Effector CD8-positive, alpha-beta T cell (primary cell): ENCODE results near the gene BEST1.
A peak's percentile ranks its signal among the peaks of the same experiment; 100 is the strongest.
"Not testable (repeated sequence)": the region's sequence is repeated elsewhere in the genome, so short reads cannot be mapped to it uniquely, and the experiment has no call there.

Experiments
- DNase-seq: peaks from one replicate; lab custom pipeline; 2025; lab: John Stamatoyannopoulos, UW

The BEST1 gene

DNA sequence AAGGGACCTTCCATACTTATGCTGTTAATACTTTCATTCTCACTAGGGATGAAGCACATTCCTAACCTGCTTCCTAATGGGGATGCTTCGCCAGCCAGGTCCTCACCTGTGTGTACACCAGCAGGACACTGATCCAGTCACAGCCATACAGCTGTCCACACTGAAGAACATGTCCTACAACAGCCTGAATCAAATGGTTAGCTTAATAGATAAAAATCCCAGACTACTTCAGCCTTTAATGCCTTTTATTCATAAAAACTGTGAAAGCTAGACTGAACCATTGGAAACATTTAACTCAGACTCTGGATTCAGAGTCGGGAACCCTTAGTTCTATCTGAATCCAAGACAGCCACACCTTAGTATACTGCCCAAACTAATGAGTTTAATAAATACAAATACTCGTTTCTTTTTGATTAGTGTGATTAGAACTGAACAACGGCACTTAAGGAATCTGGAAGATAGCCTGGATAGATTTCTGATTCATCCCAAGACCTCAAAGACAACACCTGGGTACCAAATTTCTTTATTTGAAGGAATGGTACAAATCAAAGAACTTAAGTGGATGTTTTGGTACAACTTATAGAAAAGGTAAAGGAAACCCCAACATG lies 14.0 kb downstream of the BEST1 start:
- no peak for DNase-seq

- not testable (repeated sequence) for DNase-seq
Measured at GRCh38 chr11:61964666-61965271, 14.6 kb downstream of the BEST1 start.

GRCh38 chr11:61966734-61967115 lies 16.6 kb downstream of the BEST1 start:
- no peak for DNase-seq

DNA sequence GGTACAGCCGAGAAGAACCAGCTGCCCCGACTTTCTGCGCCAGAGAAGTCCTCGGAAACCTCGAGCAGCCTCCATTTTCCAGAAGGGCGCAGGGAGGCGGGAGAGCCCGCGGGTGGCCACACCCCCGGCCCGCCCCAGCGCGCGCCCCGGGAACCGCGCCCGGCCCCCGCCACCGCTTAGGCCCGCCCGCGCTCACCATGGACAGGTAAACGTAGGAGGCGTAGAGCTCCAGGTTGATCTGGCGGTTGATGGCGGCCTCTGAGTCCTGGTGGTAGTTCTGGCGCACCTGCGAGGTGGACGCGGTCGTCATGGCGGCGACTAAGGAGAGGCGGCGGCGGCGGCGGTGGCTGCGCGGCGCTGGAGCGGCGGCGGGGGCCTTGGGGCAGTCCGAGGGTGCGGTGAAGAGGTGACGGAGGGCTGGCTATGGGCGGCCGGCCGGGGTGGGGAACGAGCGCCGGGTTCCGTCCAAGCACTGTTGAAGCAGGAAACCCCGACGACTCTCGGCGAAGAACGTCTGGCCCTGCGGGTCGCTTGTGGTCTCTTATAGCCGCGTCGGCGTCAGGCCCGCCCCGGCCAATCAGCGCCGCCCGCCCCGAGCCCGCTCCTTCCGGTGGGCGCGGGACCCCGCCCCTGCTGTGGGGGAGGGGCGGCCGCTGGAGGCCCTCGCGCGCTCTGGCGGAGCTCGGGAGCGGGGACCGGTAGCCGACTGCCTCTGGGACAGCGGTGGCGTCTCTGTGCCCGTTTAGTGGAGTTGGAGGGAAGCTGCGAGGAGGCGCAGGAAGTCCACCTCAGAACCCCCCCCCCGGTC lies 17.2 kb downstream of the BEST1 start, which contains the start of gene FTH1:
FTH1 (minus strand) TSS at position 519 of the 808 bp plus-strand sequence; CDS start at position 310, 209 bp downstream.
- DNase-seq: peak; percentile 83

- DNase-seq: peak; percentile 21
Measured at GRCh38 chr11:61967924-61968757, 18.0 kb downstream of the BEST1 start.

DNA sequence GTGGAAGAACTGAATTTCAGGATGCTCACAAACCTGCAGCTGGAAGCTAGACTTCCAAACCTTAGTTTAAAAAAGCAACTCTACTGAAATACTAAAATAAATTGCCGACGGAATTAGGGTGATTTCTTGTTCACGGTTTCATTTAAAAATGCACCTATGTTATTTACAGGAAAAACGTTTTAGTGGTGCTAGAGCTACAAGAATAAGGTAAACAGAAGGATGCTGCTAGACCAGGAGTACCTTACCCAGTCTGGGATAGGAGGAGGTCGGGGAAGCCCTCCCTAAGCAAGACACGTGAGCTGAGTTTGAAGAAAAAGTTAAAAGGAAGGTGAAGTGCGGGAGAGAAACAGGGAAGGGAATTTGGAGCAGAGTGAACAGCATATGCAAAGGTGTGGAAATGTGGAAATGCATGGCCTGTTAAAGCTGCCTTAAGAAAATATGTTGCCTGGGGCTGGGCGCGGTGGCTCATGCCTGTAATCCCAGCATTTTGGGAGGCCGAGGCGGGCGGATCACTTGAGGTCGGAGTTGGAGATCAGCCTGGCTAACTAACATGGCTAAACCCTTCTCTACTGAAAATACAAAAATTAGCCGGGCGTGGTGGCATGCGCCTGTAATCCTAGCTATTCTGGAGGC lies 18.7 kb downstream of the BEST1 start:
- DNase-seq: no peak

DNA sequence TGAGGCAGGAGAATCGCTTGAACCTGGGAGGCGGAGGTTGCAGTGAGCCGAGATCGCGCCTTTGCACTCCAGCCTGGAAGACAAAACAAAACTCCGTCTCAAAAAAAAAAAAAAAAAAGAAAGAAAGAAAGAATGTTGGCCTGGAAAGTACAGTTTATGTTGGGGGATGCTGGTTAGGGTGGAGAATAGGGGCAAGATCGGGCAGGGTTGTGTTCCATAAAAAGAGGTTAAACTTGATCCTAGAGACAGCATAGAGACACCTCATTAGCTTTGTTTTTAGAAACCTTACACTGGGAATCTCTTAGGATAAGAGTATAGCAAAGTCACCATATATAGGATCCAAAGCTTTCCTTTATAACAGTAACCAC lies 19.2 kb downstream of the BEST1 start:
- DNase-seq: no peak

DNA sequence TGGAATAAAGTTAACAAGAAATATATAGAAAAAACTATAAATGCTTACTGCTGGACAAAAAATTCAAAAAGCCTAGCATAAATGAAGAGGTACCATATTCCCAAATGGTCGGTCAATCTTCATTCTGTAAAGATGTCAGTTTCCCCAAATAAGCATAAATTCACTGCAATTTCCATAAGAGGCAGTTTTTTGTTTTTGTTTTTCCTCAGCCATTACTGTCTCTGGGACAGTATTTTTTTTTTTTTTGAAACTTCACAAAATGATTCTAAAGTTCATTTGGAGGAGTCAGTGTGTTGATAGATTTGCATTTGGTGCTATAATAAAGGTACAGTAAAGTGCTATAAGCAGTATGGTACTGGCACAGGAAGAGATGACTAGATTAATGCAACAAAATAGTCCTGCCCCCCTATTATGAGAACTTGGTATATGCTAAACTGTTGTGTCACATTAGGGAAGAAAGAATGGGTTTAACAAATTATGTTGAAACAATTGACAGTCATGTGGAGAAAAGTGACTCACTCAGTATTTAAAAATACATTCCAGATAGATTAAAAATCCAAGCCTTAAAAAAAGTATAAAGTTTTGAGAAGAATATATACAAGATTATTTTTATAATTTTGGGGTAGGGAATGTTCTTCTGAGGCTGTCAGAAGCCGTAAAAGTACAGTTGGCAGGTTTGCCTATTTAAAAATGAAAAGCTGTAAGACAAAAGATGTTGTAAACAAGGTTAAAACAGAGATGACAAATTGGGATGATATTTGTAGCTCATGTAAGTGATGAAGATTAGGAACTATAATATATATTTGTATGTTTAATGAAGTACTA lies 19.9 kb downstream of the BEST1 start:
- DNase-seq: no peak

GRCh38 chr11:61971248-61972111 lies 21.3 kb downstream of the BEST1 start:
- no peak for DNase-seq

DNA sequence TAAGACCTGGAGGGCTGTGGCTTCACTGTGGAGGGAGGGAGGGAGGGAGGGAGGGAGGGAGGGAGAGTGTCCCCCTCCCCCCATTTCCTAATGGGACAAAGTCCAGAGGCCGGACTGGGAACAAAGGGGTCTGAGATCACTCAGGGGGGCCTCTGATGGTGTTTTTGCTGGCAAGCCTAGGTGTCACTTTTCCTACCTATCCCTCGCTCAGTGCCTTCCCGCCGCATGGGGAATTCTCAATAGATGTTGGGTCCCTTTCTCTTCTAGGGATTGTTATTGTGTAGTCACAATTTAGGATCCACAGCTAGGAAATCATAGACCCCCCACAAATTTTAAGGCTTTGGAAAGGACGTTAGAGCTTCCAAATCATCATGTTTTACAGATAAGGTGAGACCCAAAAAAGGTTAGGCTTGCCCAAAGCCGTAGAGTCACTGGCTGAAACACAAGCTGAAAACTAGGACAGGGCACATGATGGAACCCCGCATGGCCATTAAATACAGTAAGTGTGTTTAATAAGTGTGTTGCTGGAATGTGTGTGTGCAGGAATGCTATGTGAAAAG lies 22.0 kb downstream of the BEST1 start:
- no peak for DNase-seq

- DNase-seq: no peak
Measured at GRCh38 chr11:61972672-61973475, 22.7 kb downstream of the BEST1 start.

DNA sequence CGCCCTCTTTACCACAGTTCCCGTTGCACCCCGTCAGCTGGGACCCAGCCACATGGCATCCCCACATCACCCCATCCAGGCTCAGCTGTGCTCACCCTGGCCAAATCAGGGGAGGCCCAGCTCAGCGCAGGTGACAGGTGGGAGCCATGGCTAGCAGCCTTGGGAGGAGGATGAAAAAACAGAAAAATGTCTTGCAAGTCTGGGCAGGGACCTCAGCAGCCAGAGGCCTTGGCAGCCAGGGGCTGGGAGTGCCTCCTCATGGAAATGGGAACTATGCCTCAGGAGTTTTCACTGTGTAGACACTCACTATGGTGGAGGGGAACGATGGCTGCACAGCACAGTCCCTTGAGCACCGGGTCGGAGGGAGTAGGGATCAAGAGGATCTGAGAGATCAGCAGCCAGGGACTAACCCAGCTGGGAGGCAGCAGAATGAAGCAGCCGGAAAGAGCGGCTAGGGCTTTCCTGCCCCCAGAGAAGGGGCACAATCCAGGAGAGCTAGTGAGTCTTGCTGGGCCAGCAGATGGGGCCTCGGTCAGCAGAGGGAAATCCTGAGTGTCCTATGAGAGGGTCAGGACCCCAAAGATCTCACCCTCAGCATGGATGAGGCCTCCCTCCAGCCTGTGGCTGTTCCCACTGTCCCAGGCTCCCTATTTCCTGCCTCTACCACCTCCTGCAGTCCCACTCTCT lies 23.5 kb downstream of the BEST1 start:
- DNase-seq: no peak

- no peak for DNase-seq
Measured at GRCh38 chr11:61974766-61975631, 24.8 kb downstream of the BEST1 start.

DNA sequence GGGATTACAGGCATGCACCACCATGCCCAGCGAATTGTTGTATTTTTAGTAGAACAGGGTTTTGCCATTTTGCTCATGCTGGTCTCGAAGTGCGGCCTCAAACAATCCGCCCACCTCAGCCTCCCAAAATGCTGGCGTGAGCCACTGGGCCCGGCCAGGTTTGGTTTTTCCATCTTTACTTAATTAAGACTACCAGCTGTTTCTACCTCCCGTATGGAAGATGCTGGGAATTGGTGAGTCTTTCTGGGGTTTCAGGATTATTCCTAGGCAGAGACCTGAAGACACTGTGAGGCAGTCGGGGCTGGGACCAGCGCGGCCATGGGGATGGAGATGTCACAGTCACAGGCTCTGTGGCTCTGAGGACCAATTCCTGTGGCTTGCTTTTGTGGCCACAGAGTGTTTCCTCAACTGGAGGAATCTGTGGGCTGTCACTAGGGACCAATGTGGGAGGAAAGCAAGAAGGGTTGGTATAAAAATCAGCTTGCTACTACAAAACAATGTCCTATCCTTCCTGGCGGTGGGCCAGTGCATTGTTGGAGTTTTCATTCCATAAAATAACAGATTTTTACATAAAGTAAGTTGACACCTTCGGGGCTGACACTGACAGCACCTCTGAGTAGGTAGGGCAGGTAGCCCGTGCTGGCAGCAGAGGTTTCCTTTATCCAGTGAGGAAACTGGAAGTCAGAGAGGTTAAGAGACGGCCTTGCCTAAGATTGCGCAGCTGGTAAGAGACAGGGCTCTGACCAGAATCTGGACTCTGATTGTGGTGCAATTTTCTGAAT lies 25.7 kb downstream of the BEST1 start:
- no peak for DNase-seq

DNA sequence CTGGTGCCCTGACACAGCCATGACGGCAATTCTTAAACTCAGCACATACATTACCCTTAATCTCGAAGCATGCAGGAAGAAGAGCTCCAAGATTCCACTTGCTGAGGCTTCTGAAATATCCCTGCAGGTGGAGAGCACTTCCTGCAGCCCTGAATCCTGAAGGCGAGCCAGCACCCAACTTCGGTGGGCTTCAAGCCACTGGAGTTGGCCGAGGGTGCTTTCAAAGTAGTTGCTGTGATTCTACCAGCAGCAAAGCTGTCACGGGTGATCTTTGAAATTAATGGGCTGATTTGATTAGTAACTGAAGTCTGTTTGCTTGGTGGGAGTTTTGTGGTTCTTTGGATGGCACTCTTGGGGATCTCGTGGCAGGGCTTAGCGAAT lies 26.3 kb downstream of the BEST1 start:
- DNase-seq: no peak

GRCh38 chr11:61976813-61977475 lies 26.8 kb downstream of the BEST1 start:
- no peak for DNase-seq
